Neural crest cell (in vitro differentiated cells): ENCODE measurements around the gene CDC42EP1. TPM values are rescaled to one million over a fixed set of nuclear protein-coding genes. Genes with fewer than 3 reads are reported as not detected.

Source experiments
- DNase-seq: peaks from one replicate; pipeline ENCODE4 v3.0.0; 2021; ENCODE audit warnings: low read depth, mixed read lengths, low spot score
- H3K27ac Mint-ChIP-seq: one replicate; pipeline ENCODE4 v1.8.0; 2021; ENCODE audit warnings: mild to moderate bottlenecking, mixed read lengths; ENCODE audit not compliant: unreplicated experiment
- H3K27me3 Mint-ChIP-seq: 2 replicates; pipeline ENCODE4 v1.8.0; 2021; ENCODE audit warnings: low read depth, mild to moderate bottlenecking, mixed read lengths
- H3K36me3 Mint-ChIP-seq: 2 replicates; pipeline ENCODE4 v1.8.0; 2021; ENCODE audit warnings: low read depth, mild to moderate bottlenecking, mixed read lengths
- H3K4me1 Mint-ChIP-seq: 2 replicates; pipeline ENCODE4 v1.8.0; 2021; ENCODE audit warnings: mixed read lengths
- H3K4me3 Mint-ChIP-seq: one replicate; pipeline ENCODE4 v1.8.0; 2021; ENCODE audit warnings: mild to moderate bottlenecking, mixed read lengths
- H3K9me3 Mint-ChIP-seq: 2 replicates; pipeline ENCODE4 v1.8.0; 2021; ENCODE audit warnings: mixed read lengths
- total RNA-seq: library from RNA; stranded (reverse); gene quantifications from 2 replicates; pipeline ENCODE4 v1.2.1, GENCODE V29; 2021
- TF ChIP-seq, protein P1 (sequence below): fragments of 200-600 bp; sonication (generic); conservative IDR thresholded peaks from 2 replicates; pipeline ENCODE4 v1.5.0; 2021; ENCODE audit warnings: antibody characterized with exemption, mild to moderate bottlenecking

Gene CDC42EP1
- total RNA-seq, 1 donor from 2014 or later: 22.6 TPM

DNA sequence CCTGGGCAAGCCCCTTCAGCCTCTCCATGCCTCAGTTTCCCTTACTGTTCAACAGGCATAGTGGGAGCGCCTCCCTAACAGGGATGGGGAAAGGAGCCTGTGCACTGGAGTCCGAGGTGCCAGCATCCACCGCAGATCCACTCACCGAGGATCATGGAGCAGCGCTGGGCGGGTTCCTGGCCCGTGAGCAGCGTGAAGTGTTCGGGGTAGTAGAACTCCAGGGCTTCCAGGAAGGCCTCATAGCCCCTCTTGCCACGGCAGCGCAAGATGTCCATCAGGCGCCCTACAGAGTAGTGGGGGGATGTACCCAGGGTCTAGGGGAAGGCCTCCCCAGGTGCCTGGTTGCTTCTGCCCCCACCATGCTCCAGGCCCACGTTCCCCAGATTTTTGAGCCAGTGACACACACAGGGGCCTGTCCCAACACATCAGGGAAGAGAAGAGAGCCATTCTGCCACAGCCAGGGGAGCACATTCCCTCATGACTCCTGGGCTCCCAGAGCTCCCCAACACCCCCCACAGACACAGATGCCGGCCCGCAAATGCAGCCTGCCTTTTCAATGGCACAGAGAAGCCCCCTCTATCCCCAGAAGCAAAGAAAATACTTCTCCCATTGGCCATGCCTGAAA lies 42.3 kb upstream of the CDC42EP1 start:
- Mint-ChIP-seq H3K27ac (no peak overlapping the region), H3K4me1 (peaks cover 26% of the 10 kb centered on the region)

DNA sequence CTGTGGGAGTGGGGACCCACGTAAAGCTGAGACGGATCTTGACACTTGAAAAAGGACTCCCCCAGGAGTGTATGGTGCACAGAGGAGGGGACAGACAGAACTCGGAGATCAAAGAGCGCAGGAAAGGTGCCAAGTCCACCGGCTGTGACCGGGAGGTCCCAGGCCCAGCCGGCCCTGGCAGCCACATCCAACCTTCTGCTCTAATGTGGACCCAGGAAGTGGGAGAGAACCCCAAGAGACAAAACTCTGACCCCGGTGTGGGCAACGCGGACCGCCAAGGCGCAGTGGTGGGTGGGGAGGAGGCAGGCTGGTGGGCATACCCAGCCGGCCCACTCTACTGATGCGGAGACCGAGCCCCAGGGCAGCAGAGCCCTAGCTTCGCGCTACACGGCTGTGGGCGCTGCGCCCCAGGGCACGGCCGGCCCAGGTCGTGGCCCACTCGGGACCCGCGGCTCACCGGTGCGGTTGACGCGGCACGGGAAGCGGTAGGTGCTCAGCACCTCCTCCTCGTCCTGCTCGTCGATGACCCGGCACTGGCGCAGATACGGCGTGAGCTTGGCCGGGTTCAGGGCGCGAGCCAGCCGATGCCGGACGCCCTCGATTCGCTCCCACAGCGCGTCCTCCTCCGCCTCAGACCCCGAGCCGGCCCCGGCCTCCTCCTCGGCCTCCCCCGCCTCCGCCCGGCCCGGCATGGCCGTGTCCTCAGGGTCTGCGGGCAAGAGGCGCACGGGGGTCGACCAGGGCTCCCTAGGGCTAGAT lies 41.6 kb upstream of the CDC42EP1 start:
- H3K27ac Mint-ChIP-seq: no peak overlapping the region
- no peaks in the 10 kb centered on the region for H3K9me3 Mint-ChIP-seq
- DNase-seq: peak; percentile 39
- H3K27me3 Mint-ChIP-seq: peaks cover 35% of the 10 kb centered on the region
- H3K36me3 Mint-ChIP-seq: no peaks in the 10 kb centered on the region
- TF ChIP-seq, protein P1, sequence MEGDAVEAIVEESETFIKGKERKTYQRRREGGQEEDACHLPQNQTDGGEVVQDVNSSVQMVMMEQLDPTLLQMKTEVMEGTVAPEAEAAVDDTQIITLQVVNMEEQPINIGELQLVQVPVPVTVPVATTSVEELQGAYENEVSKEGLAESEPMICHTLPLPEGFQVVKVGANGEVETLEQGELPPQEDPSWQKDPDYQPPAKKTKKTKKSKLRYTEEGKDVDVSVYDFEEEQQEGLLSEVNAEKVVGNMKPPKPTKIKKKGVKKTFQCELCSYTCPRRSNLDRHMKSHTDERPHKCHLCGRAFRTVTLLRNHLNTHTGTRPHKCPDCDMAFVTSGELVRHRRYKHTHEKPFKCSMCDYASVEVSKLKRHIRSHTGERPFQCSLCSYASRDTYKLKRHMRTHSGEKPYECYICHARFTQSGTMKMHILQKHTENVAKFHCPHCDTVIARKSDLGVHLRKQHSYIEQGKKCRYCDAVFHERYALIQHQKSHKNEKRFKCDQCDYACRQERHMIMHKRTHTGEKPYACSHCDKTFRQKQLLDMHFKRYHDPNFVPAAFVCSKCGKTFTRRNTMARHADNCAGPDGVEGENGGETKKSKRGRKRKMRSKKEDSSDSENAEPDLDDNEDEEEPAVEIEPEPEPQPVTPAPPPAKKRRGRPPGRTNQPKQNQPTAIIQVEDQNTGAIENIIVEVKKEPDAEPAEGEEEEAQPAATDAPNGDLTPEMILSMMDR: no peak
- peak overlapping the region; percentile 85 for H3K4me3 Mint-ChIP-seq
- peaks cover 21% of the 10 kb centered on the region for H3K4me1 Mint-ChIP-seq

More for the DNA sequence above, 42.3 kb upstream of the CDC42EP1 start:
- Mint-ChIP-seq H3K36me3 (no peaks in the 10 kb centered on the region), H3K27me3 (peaks cover 35% of the 10 kb centered on the region), H3K4me3 (peak overlapping the region; percentile 85), H3K9me3 (no peaks in the 10 kb centered on the region)
- no peak for DNase-seq
- TF ChIP-seq, protein P1: no peak

DNA sequence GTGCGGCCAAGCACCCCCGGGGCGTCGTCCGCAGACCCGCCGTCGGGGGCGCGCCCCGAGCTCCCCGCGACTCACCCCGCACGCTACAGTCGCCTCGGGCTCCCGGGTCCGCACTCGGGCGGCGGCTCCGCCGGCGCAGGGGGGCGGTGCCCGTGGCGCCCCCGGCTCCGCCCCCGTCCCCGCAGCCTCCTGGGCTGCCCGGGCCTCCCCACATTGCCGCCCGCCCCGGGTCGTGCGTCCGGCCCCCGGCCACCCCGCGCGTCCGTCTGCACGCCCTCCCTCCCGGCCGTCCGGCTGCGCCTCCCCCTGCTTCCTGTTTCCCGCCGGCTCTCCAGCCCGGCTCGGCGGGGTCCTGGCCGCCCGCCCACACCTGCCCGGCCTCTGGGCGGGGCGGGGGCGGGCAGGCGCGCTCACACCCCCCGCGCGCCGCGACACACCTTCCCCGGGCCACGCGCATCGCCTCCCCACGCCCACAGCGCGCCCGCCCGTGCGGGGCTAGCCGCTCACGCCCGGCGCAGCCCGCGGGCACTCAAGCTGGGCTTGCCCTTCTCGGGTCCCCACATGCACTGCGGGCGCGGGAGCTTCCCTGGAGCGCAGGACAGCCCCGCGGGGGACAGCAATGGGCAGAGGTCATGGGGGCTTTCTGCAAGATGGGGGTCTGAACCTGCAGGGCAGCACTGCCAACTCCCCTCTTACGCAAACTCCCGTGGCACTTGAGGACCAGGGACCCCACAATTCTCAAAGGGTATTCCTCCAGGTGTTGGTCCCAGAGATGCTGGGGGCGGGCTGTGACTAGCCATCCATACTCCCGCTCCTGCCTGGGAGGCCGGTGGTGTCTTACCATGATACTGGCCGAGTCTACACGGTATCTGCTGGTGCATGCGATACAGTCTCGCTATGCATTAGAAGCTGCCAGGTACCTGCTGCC lies 40.7 kb upstream of the CDC42EP1 start, which contains the start of gene CARD10:
CARD10 (minus strand) TSS at position 148 of the 928 bp plus-strand sequence. CDS start 215 bp downstream, outside the sequence.
- peaks cover 21% of the 10 kb centered on the region for H3K4me1 Mint-ChIP-seq
- no peak for DNase-seq
- peak within 1 kb of the TSS; percentile 85 for H3K4me3 Mint-ChIP-seq
- no peaks in the 10 kb centered on the region for H3K36me3 Mint-ChIP-seq
- H3K9me3 Mint-ChIP-seq: no peaks in the 10 kb centered on the region
- peaks cover 35% of the 10 kb centered on the region for H3K27me3 Mint-ChIP-seq
- TF ChIP-seq, protein P1: no peak
- no peak within 1 kb of the TSS for H3K27ac Mint-ChIP-seq

DNA sequence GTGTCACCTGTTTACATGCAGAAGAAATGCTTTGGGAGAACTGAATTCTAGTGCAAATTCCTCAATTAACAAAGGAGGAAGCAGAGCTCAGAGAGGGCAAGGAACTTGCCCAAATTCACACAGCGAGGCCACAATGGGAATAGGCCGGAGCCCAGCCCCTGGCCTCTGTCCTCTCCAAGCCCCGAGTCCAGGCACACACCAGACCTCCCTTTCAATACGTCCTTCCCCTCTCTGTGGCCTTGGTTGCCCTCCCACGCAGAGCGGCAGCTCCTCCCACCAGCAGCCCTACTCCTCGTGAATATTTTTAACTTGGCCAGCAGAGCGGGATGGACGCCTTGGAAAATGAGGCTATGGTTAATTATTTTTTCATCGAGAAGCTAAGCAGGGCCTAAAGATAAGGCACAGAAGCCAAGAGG lies 39.5 kb upstream of the CDC42EP1 start:
- TF ChIP-seq, protein P1: no peak
- no peaks in the 10 kb centered on the region for H3K36me3 Mint-ChIP-seq
- H3K27me3 Mint-ChIP-seq: peaks cover 35% of the 10 kb centered on the region
- H3K4me1 Mint-ChIP-seq: peaks cover 19% of the 10 kb centered on the region
- no peaks in the 10 kb centered on the region for H3K9me3 Mint-ChIP-seq
- no peak overlapping the region for H3K27ac Mint-ChIP-seq
- H3K4me3 Mint-ChIP-seq: peak overlapping the region; percentile 81
- no peak for DNase-seq

DNA sequence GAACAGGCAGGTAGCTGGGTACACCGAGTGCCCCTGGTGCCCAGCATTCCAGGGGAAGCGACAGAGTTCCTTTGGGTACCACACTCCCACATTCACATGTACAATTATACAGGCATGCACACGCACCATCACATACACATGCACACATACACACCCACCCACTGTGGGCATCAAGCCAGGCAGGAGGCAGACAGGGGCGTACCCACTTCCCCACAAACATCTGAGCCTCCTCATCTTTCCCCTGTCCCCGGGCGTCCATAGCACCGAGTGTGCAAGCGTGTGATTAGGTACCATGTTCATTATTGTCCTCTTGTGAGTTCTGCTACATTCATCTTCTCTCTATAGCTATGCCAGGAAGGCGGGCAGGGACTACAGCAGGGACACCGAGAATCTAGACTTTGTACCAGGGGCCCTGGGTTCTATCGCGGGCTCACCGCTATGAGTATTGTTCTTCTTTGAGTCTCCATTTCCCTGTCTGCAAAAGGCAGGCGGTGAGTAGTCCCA lies 39.0 kb upstream of the CDC42EP1 start:
- no peak overlapping the region for H3K27ac Mint-ChIP-seq
- TF ChIP-seq, protein P1: no peak
- no peaks in the 10 kb centered on the region for H3K36me3 Mint-ChIP-seq
- no peak for DNase-seq
- H3K27me3 Mint-ChIP-seq: peaks cover 32% of the 10 kb centered on the region
- H3K4me1 Mint-ChIP-seq: peaks cover 21% of the 10 kb centered on the region
- no peaks in the 10 kb centered on the region for H3K9me3 Mint-ChIP-seq
- H3K4me3 Mint-ChIP-seq: peak overlapping the region; percentile 81
